Hematopoietic multipotent progenitor cell treated with erythropoietin and hydrocortisone succinate and interleukin-3 and kit ligand, for 17 days (in vitro differentiated cells): ENCODE measurements around the gene TTLL5.

Experiments used
- DNase-seq: peaks from one replicate; pipeline ENCODE4 v3.0.0-alpha.2; 2015; ENCODE audit warnings: low spot score

The TTLL5 gene

GRCh38 chr14:75702616-75703261, 41.7 kb downstream of the TTLL5 start:
- no peak for DNase-seq

- DNase-seq, result no peak
These were observed 42.4 kb downstream of the TTLL5 start for GRCh38 chr14:75703467-75703866.

- no peak for DNase-seq
These were observed 44.0 kb downstream of the TTLL5 start for GRCh38 chr14:75705014-75705413.

GRCh38 chr14:75709207-75709812, 48.3 kb downstream of the TTLL5 start:
- peak; percentile 68 for DNase-seq

GRCh38 chr14:75711105-75711795, 50.2 kb downstream of the TTLL5 start:
- DNase-seq, result no peak

GRCh38 chr14:75711796-75712211, 50.8 kb downstream of the TTLL5 start:
- no peak for DNase-seq

GRCh38 chr14:75714991-75715390, 53.9 kb downstream of the TTLL5 start:
- DNase-seq, result no peak

GRCh38 chr14:75715926-75716780, 55.1 kb downstream of the TTLL5 start:
- no peak for DNase-seq

GRCh38 chr14:75717729-75718128, 56.7 kb downstream of the TTLL5 start:
- no peak for DNase-seq

GRCh38 chr14:75718199-75718598, 57.2 kb downstream of the TTLL5 start:
- DNase-seq, result no peak

GRCh38 chr14:75720116-75720515, 59.1 kb downstream of the TTLL5 start:
- DNase-seq, result no peak

- no peak for DNase-seq
These were observed 59.9 kb downstream of the TTLL5 start for GRCh38 chr14:75720842-75721498.

- no peak for DNase-seq
These were observed 62.7 kb downstream of the TTLL5 start for GRCh38 chr14:75723716-75724115.

GRCh38 chr14:75724414-75725204, 63.6 kb downstream of the TTLL5 start:
- DNase-seq, result no peak

GRCh38 chr14:75725481-75725880, 64.4 kb downstream of the TTLL5 start:
- DNase-seq, result no peak

- no peak for DNase-seq
These were observed 65.3 kb downstream of the TTLL5 start for GRCh38 chr14:75726321-75726720.

GRCh38 chr14:75727124-75727523, 66.1 kb downstream of the TTLL5 start:
- no peak for DNase-seq

GRCh38 chr14:75732888-75733287, 71.8 kb downstream of the TTLL5 start:
- no peak for DNase-seq

GRCh38 chr14:75734854-75735253, 73.8 kb downstream of the TTLL5 start:
- DNase-seq, result no peak

GRCh38 chr14:75736845-75737485, 75.9 kb downstream of the TTLL5 start:
- DNase-seq, result no peak

- no peak for DNase-seq
These were observed 77.1 kb downstream of the TTLL5 start for GRCh38 chr14:75738192-75738591.
